H9 (cell line): ENCODE results near the gene ITGB2. TPM values are rescaled to one million over a fixed set of nuclear protein-coding genes. Genes with fewer than 3 reads are reported as not detected.

ENCODE experiments used
- DNase-seq: peaks from one replicate; pipeline ENCODE4 v3.0.0-alpha.2; 2017
- H2AFZ ChIP-seq: one replicate; pipeline ENCODE4 v1.6.1; 2013; ENCODE audit warnings: mild to moderate bottlenecking, low read length, control low read depth, moderate library complexity
- H2AK5ac ChIP-seq: 2 replicates; pipeline ENCODE4 v1.6.1; 2013; ENCODE audit warnings: low read length, control low read depth, mixed read lengths; ENCODE audit not compliant: insufficient read length
- H2BK120ac ChIP-seq: one replicate; pipeline ENCODE4 v1.6.1; 2013; ENCODE audit warnings: low read depth, mild to moderate bottlenecking, low read length, control low read depth, inconsistent platforms; ENCODE audit not compliant: poor library complexity, severe bottlenecking
- H2BK12ac ChIP-seq: 2 replicates; pipeline ENCODE4 v1.6.1; 2013; ENCODE audit warnings: low read length, control low read depth, mixed read lengths, low read depth; ENCODE audit not compliant: insufficient read length
- H2BK15ac ChIP-seq: 2 replicates; pipeline ENCODE4 v1.6.1; 2013; ENCODE audit warnings: low read depth, low read length, control low read depth
- H2BK20ac ChIP-seq: one replicate; pipeline ENCODE4 v1.6.1; 2013; ENCODE audit warnings: low read depth, mild to moderate bottlenecking, low read length, control low read depth, inconsistent platforms; ENCODE audit not compliant: poor library complexity, severe bottlenecking
- H2BK5ac ChIP-seq: 2 replicates; pipeline ENCODE4 v1.6.1; 2013; ENCODE audit warnings: low read length, control low read depth, mixed read lengths; ENCODE audit not compliant: insufficient read length
- H3K14ac ChIP-seq: 2 replicates; pipeline ENCODE4 v1.6.1; 2013; ENCODE audit warnings: low read length, control low read depth; ENCODE audit not compliant: insufficient read depth
- H3K18ac ChIP-seq: 2 replicates; pipeline ENCODE4 v1.6.1; 2013; ENCODE audit warnings: low read depth, mild to moderate bottlenecking, mixed read lengths, low read length, control low read depth; ENCODE audit not compliant: insufficient read length
- H3K23ac ChIP-seq: 2 replicates; pipeline ENCODE4 v1.6.1; 2013; ENCODE audit warnings: low read length, control low read depth, mixed read lengths, low read depth; ENCODE audit not compliant: insufficient read length
- H3K23me2 ChIP-seq: 2 replicates; pipeline ENCODE4 v1.6.1; 2013; ENCODE audit warnings: low read depth, mild to moderate bottlenecking, mixed read lengths, low read length, control low read depth; ENCODE audit not compliant: insufficient read length, poor library complexity, severe bottlenecking
- H3K27ac ChIP-seq: 2 replicates; pipeline ENCODE4 v1.5.1; 2013; ENCODE audit warnings: low read length, control low read depth, mixed read lengths, low read depth; ENCODE audit not compliant: insufficient read length
- H3K27me3 ChIP-seq: 2 replicates; pipeline ENCODE4 v1.6.1; 2013; ENCODE audit warnings: low read length, control low read depth, inconsistent platforms; ENCODE audit not compliant: insufficient read depth
- H3K4ac ChIP-seq: 2 replicates; pipeline ENCODE4 v1.6.1; 2013; ENCODE audit warnings: low read depth, mild to moderate bottlenecking, control low read depth, inconsistent platforms, low read length, moderate library complexity
- H3K4me1 ChIP-seq: 2 replicates; pipeline ENCODE4 v1.6.1; 2013; ENCODE audit warnings: low read length, control low read depth, inconsistent platforms; ENCODE audit not compliant: insufficient read depth
- H3K4me2 ChIP-seq: 2 replicates; pipeline ENCODE4 v1.6.1; 2013; ENCODE audit warnings: low read length, control low read depth, mixed read lengths; ENCODE audit not compliant: insufficient read length, insufficient read depth
- H3K56ac ChIP-seq: 2 replicates; pipeline ENCODE4 v1.6.1; 2013; ENCODE audit warnings: low read depth, mild to moderate bottlenecking, mixed read lengths, low read length, control low read depth; ENCODE audit not compliant: insufficient read length
- H3K79me1 ChIP-seq: 2 replicates; pipeline ENCODE4 v1.6.1; 2013; ENCODE audit warnings: low read depth, mild to moderate bottlenecking, moderate library complexity, low read length, control low read depth, inconsistent platforms; ENCODE audit not compliant: insufficient read depth, poor library complexity, severe bottlenecking
- H3K79me2 ChIP-seq: 2 replicates; pipeline ENCODE4 v1.6.1; 2013; ENCODE audit warnings: low read length, control low read depth, inconsistent platforms; ENCODE audit not compliant: insufficient read depth
- H3K9ac ChIP-seq: 2 replicates; pipeline ENCODE4 v1.6.1; 2013; ENCODE audit warnings: low read length, control low read depth, mixed read lengths; ENCODE audit not compliant: insufficient read length; ENCODE audit errors: extremely low read depth
- H3K9me3 ChIP-seq: one replicate; pipeline ENCODE4 v1.6.1; 2013; ENCODE audit warnings: low read depth, low read length, inconsistent platforms; ENCODE audit not compliant: control insufficient read depth
- H3T11ph ChIP-seq: one replicate; pipeline ENCODE4 v1.6.1; 2013; ENCODE audit warnings: mild to moderate bottlenecking, low read length, control low read depth, inconsistent platforms
- H4K20me1 ChIP-seq: one replicate; pipeline ENCODE4 v1.6.1; 2013; ENCODE audit not compliant: control insufficient read depth, insufficient read length, insufficient read depth
- H4K5ac ChIP-seq: 2 replicates; pipeline ENCODE4 v1.6.1; 2013; ENCODE audit warnings: low read depth, mild to moderate bottlenecking, mixed read lengths, low read length, control low read depth; ENCODE audit not compliant: insufficient read length
- H4K8ac ChIP-seq: replicated peaks from 2 replicates; pipeline ENCODE4 v1.6.1; 2013; ENCODE audit warnings: low read length, control low read depth, mixed read lengths, low read depth; ENCODE audit not compliant: insufficient read length
- H4K91ac ChIP-seq: 2 replicates; pipeline ENCODE4 v1.6.1; 2013; ENCODE audit warnings: low read depth, mild to moderate bottlenecking, moderate library complexity, mixed read lengths, low read length, control low read depth; ENCODE audit not compliant: insufficient read length
- H3K27ac Mint-ChIP-seq, 3 experiments: 2 replicates in 2 of 3; 3 replicates in 1 of 3; pipeline ENCODE4 v1.8.0; 2020 to 2021; ENCODE audit warnings: mixed read lengths in 3 of 3, mild to moderate bottlenecking in 1 of 3, moderate library complexity in 1 of 3
- H3K27me3 Mint-ChIP-seq: 2 replicates; pipeline ENCODE4 v1.8.0; 2021; ENCODE audit warnings: low read depth, mild to moderate bottlenecking, moderate library complexity, mixed read lengths
- H3K36me3 Mint-ChIP-seq, 3 experiments: 2 replicates in 2 of 3; 3 replicates in 1 of 3; pipeline ENCODE4 v1.8.0; 2020 to 2021; ENCODE audit warnings: low read depth in 3 of 3, mixed read lengths in 3 of 3; ENCODE audit not compliant: insufficient read depth in 1 of 3
- H3K4me1 Mint-ChIP-seq, 2 experiments: 2 replicates each; pipeline ENCODE4 v1.8.0; 2020; ENCODE audit warnings: mixed read lengths in 2 of 2
- H3K4me3 Mint-ChIP-seq, 2 experiments: 2 replicates in 1 of 2; 3 replicates in 1 of 2; pipeline ENCODE4 v1.8.0; 2020 to 2021; ENCODE audit warnings: mild to moderate bottlenecking in 2 of 2, mixed read lengths in 2 of 2, moderate library complexity in 1 of 2
- H3K9me3 Mint-ChIP-seq, 2 experiments: 2 replicates in 1 of 2; 3 replicates in 1 of 2; pipeline ENCODE4 v1.8.0; 2020; ENCODE audit warnings: mild to moderate bottlenecking in 2 of 2, mixed read lengths in 2 of 2, moderate library complexity in 1 of 2
- CTCF ChIP-seq: fragments of 200-600 bp; sonication (generic); conservative IDR thresholded peaks from 3 replicates; pipeline ENCODE4 v1.8.0; 2021; ENCODE audit warnings: antibody characterized with exemption, mild to moderate bottlenecking
- WGBS: extraction: QIAGEN DNeasy Blood & Tissue Kit; methylation state at CpG from one replicate; pipeline ENCODE4 v1.1.7; 2013; ENCODE audit warnings: missing lambda C conversion rate, low lambda C conversion rate, mixed read lengths; ENCODE audit not compliant: insufficient read length; ENCODE audit errors: extremely low coverage; 5-methylcytosine and 5-hydroxymethylcytosine counted together
- total RNA-seq: library from RNA; stranded (reverse); gene quantifications from 2 replicates; pipeline ENCODE4 v1.2.1, GENCODE V29; 2021

Gene ITGB2
- total RNA-seq, 1 experiment from 2014 or later, result 1.1 TPM

- H3K36me3 Mint-ChIP-seq, result no peaks in the 10 kb centered on the region
- WGBS, result no CpG with 5 or more reads among the region's 13 CpGs
Observed at GRCh38 chr21:44898011-44898488, 22.6 kb downstream of the ITGB2 start.

More at GRCh38 chr21:44898011-44898488, 22.6 kb downstream of the ITGB2 start:
- 0 out of 7 replicates have a peak overlapping the region, but pooled peaks of 1 of the 3 experiments have one; percentile 18 for H3K27ac Mint-ChIP-seq
- H4K5ac ChIP-seq, result no peak overlapping the region
- H3K27me3 ChIP-seq, result no peaks in the 10 kb centered on the region
- H3K27me3 Mint-ChIP-seq, result peaks cover 7% of the 10 kb centered on the region
- H3K23ac ChIP-seq, result no peak overlapping the region
- no peak for DNase-seq
- no peak overlapping the region for H4K91ac ChIP-seq
- H2BK120ac ChIP-seq, result no peak overlapping the region
- H3K4ac ChIP-seq, result no peak overlapping the region
- no peak for TF ChIP-seq CTCF
- H2BK12ac ChIP-seq, result no peak overlapping the region
- no peak overlapping the region for H2AK5ac ChIP-seq
- H3K4me1 Mint-ChIP-seq, result peaks cover 10 to 13% of the 10 kb centered on the region in 2 experiments
- H3K14ac ChIP-seq, result no peak overlapping the region
- H3K4me2 ChIP-seq, result no peak overlapping the region
- no peak overlapping the region for H4K8ac ChIP-seq
- H3K79me2 ChIP-seq, result no peaks in the 10 kb centered on the region
- no peak overlapping the region for H3K27ac ChIP-seq
- H3K9me3 Mint-ChIP-seq, result no peaks in the 10 kb centered on the region; a peak in 1 of 5 replicates
- no peaks in the 10 kb centered on the region for H3K9me3 ChIP-seq
- H4K20me1 ChIP-seq, result peaks cover 6% of the 10 kb centered on the region
- H3K4me1 ChIP-seq, result no peaks in the 10 kb centered on the region; the same call in 1 of the 2 replicates
- no peak overlapping the region for H3T11ph ChIP-seq
- H2AFZ ChIP-seq, result no peak overlapping the region
- no peak overlapping the region for H3K18ac ChIP-seq
- no peak overlapping the region for H2BK20ac ChIP-seq
- no peak overlapping the region for H2BK5ac ChIP-seq
- no peak overlapping the region for H2BK15ac ChIP-seq
- H3K79me1 ChIP-seq, result no peaks in the 10 kb centered on the region
- no peaks in the 10 kb centered on the region for H3K23me2 ChIP-seq
- no peak overlapping the region for H3K9ac ChIP-seq
- no peak overlapping the region for H3K56ac ChIP-seq
- H3K4me3 Mint-ChIP-seq, result no peak overlapping the region
